ENCODE measurements around the gene BTBD7. TPM values are rescaled to one million over a fixed set of nuclear protein-coding genes. Genes with fewer than 3 reads are reported as not detected.

Gene BTBD7
- polyA plus RNA-seq, 1 donor (not counting 4 experiments of a cell fraction or from before 2014, with no cell fraction given) = 25.1 TPM

- Histone ChIP-seq H4K20me1 (ENCODE audit: control insufficient read depth, extremely low read depth, insufficient read depth, low read length) (no peaks in the 10 kb centered on the region), H3K9ac (ENCODE audit: control insufficient read depth, extremely low read depth, insufficient read depth, low read length) (no peak overlapping the region), H3K4me2 (ENCODE audit: control insufficient read depth, extremely low read depth, insufficient read depth, low read depth, low read length) (no peak overlapping the region), H2AFZ (ENCODE audit: control insufficient read depth, low read length) (no peak overlapping the region), H3K27ac (ENCODE audit: control insufficient read depth, insufficient read depth, low read length) (no peak overlapping the region), H3K27me3 (ENCODE audit: control insufficient read depth, extremely low read depth, insufficient read depth, low read length) (no peaks in the 10 kb centered on the region), H3K79me2 (ENCODE audit: control insufficient read depth, insufficient read depth, low read length) (peaks cover 50% of the 10 kb centered on the region), H3K9me3 (ENCODE audit: control insufficient read depth, low read depth, low read length) (no peaks in the 10 kb centered on the region), H3K36me3 (ENCODE audit: control insufficient read depth in 2 of 2, extremely low read depth in 1 of 2, insufficient read depth in 2 of 2, low read length in 2 of 2) (peaks cover 2 to 10% of the 10 kb centered on the region in 2 experiments), H3K9me1 (ENCODE audit: control insufficient read depth, extremely low read depth, insufficient read depth, low read length) (peaks cover 3% of the 10 kb centered on the region), H3K4me3 (ENCODE audit: control insufficient read depth in 2 of 3, extremely low read depth in 1 of 3, insufficient read depth in 2 of 3, low read depth in 1 of 3, low read length in 3 of 3) (no peak overlapping the region), H3K4me1 (ENCODE audit: control insufficient read depth, extremely low read depth, insufficient read depth, low read length) (peaks cover 5% of the 10 kb centered on the region)
- DNase-seq (ENCODE audit: low read depth, low spot score) (no peak), FAIRE-seq (no peak)
- dilution Hi-C loops (cut with MboI; ENCODE audit: extremely low pct_ligation_motif_present, low sequenced_read_pairs) = no loop called here
- TF ChIP-seq EZH2 (IDR thresholded peaks at IDR 0.05; ENCODE audit: low read length) (no peak), CTCF (optimal IDR thresholded peaks at IDR 0.05 in 1 of 3, IDR thresholded peaks at IDR 0.05 in 1 of 3, conservative IDR thresholded peaks at IDR 0.05 in 1 of 3; ENCODE audit: extremely low read depth in 1 of 3, insufficient read depth in 2 of 3, low read length in 3 of 3) (no peak)
Measured at GRCh38 chr14:93267149-93267711, 65.6 kb downstream of the BTBD7 start.

GRCh38 chr14:93266127-93266526, 66.7 kb downstream of the BTBD7 start:
- Histone ChIP-seq H2AFZ (ENCODE audit: control insufficient read depth, low read length) (no peak overlapping the region), H3K79me2 (ENCODE audit: control insufficient read depth, insufficient read depth, low read length) (peaks cover 46% of the 10 kb centered on the region), H3K27me3 (ENCODE audit: control insufficient read depth, extremely low read depth, insufficient read depth, low read length) (no peaks in the 10 kb centered on the region), H3K27ac (ENCODE audit: control insufficient read depth, insufficient read depth, low read length) (no peak overlapping the region), H3K9me3 (ENCODE audit: control insufficient read depth, low read depth, low read length) (no peaks in the 10 kb centered on the region), H4K20me1 (ENCODE audit: control insufficient read depth, extremely low read depth, insufficient read depth, low read length) (no peaks in the 10 kb centered on the region), H3K36me3 (ENCODE audit: control insufficient read depth in 2 of 2, extremely low read depth in 1 of 2, insufficient read depth in 2 of 2, low read length in 2 of 2) (peaks cover 2 to 11% of the 10 kb centered on the region in 2 experiments), H3K9ac (ENCODE audit: control insufficient read depth, extremely low read depth, insufficient read depth, low read length) (no peak overlapping the region), H3K4me3 (ENCODE audit: control insufficient read depth in 2 of 3, extremely low read depth in 1 of 3, insufficient read depth in 2 of 3, low read depth in 1 of 3, low read length in 3 of 3) (no peak overlapping the region), H3K9me1 (ENCODE audit: control insufficient read depth, extremely low read depth, insufficient read depth, low read length) (peaks cover 3% of the 10 kb centered on the region), H3K4me1 (ENCODE audit: control insufficient read depth, extremely low read depth, insufficient read depth, low read length) (peaks cover 5% of the 10 kb centered on the region), H3K4me2 (ENCODE audit: control insufficient read depth, extremely low read depth, insufficient read depth, low read depth, low read length) (no peak overlapping the region)
- TF ChIP-seq CTCF (optimal IDR thresholded peaks at IDR 0.05 in 1 of 3, IDR thresholded peaks at IDR 0.05 in 1 of 3, conservative IDR thresholded peaks at IDR 0.05 in 1 of 3; ENCODE audit: extremely low read depth in 1 of 3, insufficient read depth in 2 of 3, low read length in 3 of 3) = no peak
- FAIRE-seq (no peak), DNase-seq (ENCODE audit: low read depth, low spot score) (no peak)
- dilution Hi-C loops (cut with MboI; ENCODE audit: extremely low pct_ligation_motif_present, low sequenced_read_pairs) = no loop called here
